Cardiac fibroblast (primary cell): ENCODE results near the gene LIPC.

Source experiments
- DNase-seq, 2 donors: peaks; one replicate each; pipeline versions ENCODE4 v3.0.0 to v3.0.0-alpha.2; 2010; ENCODE audit warnings: low read depth in 2 of 2
- H3K4me3 ChIP-seq, 2 donors: replicated peaks in 1 of 2; 1 replicate in 1 of 2; 2 replicates in 1 of 2; pipeline ENCODE4 v1.5.1; 2011; ENCODE audit warnings: low read depth in 2 of 2, low read length in 2 of 2, mild to moderate bottlenecking in 2 of 2, moderate library complexity in 1 of 2
- TF ChIP-seq, protein P1 (sequence below): IDR thresholded peaks from one replicate; pipeline ENCODE4 v1.5.1; 2011; ENCODE audit warnings: low read depth, mild to moderate bottlenecking, low read length, inconsistent platforms

The LIPC gene

DNA sequence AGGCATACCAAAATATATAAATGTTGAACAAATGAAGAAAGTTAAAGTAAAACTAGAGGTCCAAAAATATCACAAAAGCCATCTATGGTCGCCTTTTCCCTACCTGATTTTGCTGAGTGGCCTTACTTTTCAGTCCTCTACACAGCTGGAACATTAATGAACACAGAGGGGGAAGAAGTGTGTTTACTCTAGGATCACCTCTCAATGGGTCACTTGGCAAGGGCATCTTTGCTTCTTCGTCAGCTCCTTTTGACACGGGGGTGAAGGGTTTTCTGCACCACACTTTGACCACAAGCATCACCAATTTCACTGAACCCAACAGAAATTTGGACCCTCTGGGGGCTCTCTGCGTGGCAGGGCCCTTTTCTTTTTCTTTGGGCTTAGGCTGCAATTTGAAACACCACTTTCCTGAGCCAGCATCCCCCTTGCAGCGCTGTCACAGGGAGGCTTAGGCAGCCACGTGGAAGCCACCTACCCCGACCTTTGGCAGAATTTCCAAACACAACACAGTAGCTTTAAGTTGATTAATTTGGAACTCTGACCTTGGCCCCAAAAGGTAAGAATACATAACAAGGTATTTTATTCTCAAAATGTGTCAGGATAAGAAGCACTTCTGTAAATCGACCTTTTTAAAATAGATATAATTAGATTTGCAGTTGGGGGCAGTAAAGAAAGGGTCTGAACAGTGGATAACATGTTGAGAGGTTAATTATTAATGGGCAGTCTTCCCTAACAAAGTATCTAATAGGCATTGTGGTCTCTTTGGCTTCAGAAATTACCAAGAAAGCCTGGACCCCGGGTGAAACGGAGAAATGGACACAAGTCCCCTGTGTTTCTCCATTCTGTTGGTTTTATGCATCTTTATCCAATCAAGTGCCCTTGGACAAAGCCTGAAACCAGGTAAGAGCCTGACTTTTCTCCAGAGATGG lies at the start of gene LIPC:
Gene LIPC (plus strand): TSS at position 771 of the 929 bp plus-strand sequence. CDS start 42 bp downstream, at position 813.
- no peak within 1 kb of the TSS for H3K4me3 ChIP-seq
- TF ChIP-seq, protein P1, sequence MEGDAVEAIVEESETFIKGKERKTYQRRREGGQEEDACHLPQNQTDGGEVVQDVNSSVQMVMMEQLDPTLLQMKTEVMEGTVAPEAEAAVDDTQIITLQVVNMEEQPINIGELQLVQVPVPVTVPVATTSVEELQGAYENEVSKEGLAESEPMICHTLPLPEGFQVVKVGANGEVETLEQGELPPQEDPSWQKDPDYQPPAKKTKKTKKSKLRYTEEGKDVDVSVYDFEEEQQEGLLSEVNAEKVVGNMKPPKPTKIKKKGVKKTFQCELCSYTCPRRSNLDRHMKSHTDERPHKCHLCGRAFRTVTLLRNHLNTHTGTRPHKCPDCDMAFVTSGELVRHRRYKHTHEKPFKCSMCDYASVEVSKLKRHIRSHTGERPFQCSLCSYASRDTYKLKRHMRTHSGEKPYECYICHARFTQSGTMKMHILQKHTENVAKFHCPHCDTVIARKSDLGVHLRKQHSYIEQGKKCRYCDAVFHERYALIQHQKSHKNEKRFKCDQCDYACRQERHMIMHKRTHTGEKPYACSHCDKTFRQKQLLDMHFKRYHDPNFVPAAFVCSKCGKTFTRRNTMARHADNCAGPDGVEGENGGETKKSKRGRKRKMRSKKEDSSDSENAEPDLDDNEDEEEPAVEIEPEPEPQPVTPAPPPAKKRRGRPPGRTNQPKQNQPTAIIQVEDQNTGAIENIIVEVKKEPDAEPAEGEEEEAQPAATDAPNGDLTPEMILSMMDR = no peak
- no peak for DNase-seq

DNA sequence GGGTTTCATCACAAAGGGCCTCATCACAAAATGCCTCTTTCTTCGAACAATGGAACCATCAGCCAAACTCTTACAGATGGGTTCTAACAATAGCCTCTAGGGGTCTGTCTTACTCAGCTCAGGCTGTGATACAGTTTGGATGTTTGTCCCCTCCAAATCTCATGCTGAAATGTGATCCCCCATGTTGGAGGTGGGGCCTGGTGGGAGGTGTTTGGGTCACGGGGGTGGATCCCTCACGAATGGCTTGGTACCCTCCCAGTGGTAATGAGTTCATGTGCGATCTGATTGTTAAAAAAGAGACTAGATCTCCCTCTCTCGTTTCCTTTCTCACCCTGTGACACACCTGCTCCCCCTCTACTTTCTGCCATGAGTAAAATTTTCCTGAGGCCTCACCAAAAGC lies 47.9 kb upstream of the LIPC start:
- H3K4me3 ChIP-seq = no peak overlapping the region
- no peak for DNase-seq
- TF ChIP-seq, protein P1 = no peak

DNA sequence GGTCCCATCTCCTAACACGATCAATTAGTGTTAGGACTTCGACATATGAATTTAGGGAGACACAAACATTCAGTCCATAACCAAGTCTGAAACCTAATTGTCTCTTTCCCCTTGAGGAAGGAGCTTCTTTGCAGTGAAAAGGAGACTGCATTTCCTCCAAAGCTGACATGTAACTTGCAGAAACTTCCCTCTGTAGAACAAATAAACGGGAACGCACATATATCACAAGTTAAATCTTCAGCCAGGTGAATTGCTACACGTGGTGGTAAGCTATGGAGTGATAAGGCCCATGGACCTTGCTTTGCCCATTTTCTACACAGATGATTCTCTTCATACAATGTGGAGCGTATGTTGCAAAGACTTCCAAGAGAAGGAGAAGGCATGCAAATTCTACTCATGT lies 47.1 kb upstream of the LIPC start:
- TF ChIP-seq, protein P1 = no peak
- DNase-seq = no peak
- no peak overlapping the region for H3K4me3 ChIP-seq

DNA sequence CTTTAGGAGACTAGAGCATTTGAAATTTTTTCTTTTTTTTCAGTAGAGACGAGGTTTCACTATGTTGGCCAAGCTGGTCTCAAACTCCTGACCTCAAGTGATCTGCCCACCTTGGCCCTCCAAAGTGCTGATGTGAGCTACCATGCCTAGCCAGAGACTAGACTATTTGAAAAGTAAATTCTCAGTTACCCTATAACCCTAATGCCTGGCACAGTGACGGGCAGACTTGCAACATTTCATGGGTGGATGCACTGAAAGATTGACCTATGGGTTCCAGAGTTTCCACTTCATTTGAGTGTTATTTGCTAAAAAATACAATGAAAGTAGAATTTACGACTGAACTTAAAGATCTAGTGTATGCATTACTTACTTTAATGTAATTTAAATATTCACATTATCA lies 45.7 kb upstream of the LIPC start:
- TF ChIP-seq, protein P1 = no peak
- H3K4me3 ChIP-seq = no peak overlapping the region
- DNase-seq = no peak

DNA sequence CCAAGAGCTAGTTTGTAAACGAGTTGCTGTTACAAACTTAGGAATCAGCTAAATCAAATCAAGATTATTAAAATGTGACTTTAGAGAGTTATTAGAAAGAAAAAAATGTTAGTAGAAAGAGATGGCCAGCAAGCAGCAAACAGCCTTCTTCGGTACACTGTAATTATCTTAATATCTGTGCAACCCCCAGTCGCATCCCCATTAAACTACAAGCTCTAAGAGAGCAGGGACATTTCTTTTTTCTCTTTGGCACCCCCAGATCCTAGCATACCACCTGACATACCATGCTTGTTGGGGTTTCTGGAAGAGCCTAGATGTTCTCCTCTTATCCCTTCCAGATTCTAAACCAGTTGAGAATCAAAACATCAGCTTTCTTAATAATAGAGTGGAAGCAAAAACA lies 45.1 kb upstream of the LIPC start:
- DNase-seq = no peak
- TF ChIP-seq, protein P1 = no peak
- H3K4me3 ChIP-seq = no peak overlapping the region

DNA sequence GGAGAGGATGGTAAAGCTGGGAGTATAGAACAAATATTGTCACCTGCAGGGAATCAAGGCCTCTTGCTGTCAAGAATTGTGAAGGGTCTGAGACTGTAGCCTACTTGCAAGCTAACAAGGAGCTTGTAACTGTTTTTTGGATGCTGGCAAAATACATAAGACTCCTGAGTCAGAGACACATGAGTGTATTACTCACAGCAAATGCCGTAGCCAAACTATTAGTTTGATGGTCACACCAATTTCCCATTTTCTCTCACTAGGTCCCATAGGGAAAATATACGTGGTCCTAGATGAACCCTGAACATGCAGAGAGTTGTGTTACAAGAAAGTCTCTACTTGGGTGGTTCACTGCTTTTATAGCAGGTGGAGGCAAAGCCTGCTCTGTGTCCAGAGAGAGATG lies 44.7 kb upstream of the LIPC start:
- peak; percentile 62 to 83 for DNase-seq
- TF ChIP-seq, protein P1 = no peak
- H3K4me3 ChIP-seq = no peak overlapping the region
